ENCODE results near the gene CREB5.

CREB5 gene

DNA sequence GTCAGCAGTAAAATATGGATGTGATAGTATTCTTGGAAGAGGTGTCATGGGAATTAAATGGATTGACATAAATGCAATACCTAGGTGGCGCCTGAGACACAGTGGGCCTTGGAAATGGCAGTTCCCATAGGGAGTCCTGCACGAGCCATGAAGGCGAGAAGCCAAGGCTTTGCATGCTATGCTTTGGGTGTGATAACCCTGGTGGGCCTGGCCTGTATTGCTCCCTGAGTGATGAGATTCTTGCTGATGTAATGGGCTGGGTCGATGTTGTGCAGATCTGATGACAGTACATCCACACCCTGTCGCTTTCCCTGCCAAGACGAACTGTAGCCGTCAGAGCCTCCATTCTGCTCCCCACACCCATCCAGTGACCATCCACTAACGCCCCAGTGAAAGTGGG is 46.4 kb downstream of the CREB5 start:
- DNase-seq (ENCODE audit: low read depth, low spot score): no peak
- WGBS (ENCODE audit: insufficient coverage, insufficient read length): no CpG with 5 or more reads among the region's 8 CpGs
- no peak overlapping the region for H3K27ac ChIP-seq (ENCODE audit: low read length)
- no peaks in the 10 kb centered on the region for H3K9me3 ChIP-seq (ENCODE audit: control insufficient read depth, insufficient read depth, low read length)
- H3K4me3 ChIP-seq (ENCODE audit: low read length): no peak overlapping the region
- no peaks in the 10 kb centered on the region for H3K27me3 ChIP-seq (ENCODE audit: control insufficient read depth, insufficient read depth, low read length)
- H3K36me3 ChIP-seq (ENCODE audit: control insufficient read depth, insufficient read depth, low read length): no peaks in the 10 kb centered on the region
- no peaks in the 10 kb centered on the region for H3K4me1 ChIP-seq (ENCODE audit: control insufficient read depth, insufficient read depth, low read length)

DNA sequence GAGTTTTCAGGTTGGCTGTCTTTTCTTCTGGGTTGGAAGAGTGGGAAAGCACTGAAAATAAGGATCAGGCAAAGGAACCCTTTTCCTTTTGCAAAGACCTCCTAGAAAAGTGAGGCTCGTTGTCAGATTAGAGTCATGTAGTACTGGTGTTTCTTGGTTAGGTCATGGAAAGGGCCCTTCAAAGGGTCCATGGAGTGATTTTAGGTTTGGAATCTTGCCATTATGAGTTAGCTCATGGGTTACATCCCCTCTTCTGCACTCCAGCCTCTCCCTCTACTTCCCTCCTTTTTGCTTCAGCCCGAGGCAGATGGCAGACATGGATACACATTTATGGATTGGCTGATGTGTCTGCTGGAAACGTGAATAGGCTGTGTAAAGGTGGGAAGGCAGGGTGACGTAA is 47.0 kb downstream of the CREB5 start:
- no CpG with 5 or more reads among the region's 4 CpGs for WGBS (ENCODE audit: insufficient coverage, insufficient read length)
- DNase-seq (ENCODE audit: low read depth, low spot score): no peak
- no peaks in the 10 kb centered on the region for H3K9me3 ChIP-seq (ENCODE audit: control insufficient read depth, insufficient read depth, low read length)
- no peaks in the 10 kb centered on the region for H3K27me3 ChIP-seq (ENCODE audit: control insufficient read depth, insufficient read depth, low read length)
- no peak overlapping the region for H3K27ac ChIP-seq (ENCODE audit: low read length)
- H3K36me3 ChIP-seq (ENCODE audit: control insufficient read depth, insufficient read depth, low read length): no peaks in the 10 kb centered on the region
- no peaks in the 10 kb centered on the region for H3K4me1 ChIP-seq (ENCODE audit: control insufficient read depth, insufficient read depth, low read length)
- H3K4me3 ChIP-seq (ENCODE audit: low read length): no peak overlapping the region

DNA sequence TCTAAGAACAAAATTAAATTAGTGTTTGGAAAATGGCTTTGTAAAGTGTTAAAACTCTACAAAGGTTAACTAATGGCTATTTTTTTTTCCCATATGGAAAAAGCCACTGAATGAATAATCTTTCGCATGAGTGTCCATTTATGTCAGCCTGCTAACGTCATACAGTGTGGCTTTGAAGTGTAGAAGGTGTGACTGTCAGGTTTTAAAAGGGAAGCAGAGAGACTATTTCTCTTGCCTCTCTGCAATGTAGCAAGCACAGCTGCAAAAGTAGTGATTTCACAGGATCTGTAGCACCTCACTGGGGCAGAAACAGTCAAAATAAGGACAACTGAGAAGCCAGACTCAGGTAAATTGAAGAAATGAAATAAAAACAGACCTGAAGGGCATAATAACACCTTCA is 53.4 kb downstream of the CREB5 start:
- Histone ChIP-seq H3K4me1 (ENCODE audit: control insufficient read depth, insufficient read depth, low read length) (no peaks in the 10 kb centered on the region), H3K4me3 (ENCODE audit: low read length) (no peak overlapping the region), H3K27me3 (ENCODE audit: control insufficient read depth, insufficient read depth, low read length) (no peaks in the 10 kb centered on the region), H3K27ac (ENCODE audit: low read length) (no peak overlapping the region), H3K9me3 (ENCODE audit: control insufficient read depth, insufficient read depth, low read length) (no peaks in the 10 kb centered on the region), H3K36me3 (ENCODE audit: control insufficient read depth, insufficient read depth, low read length) (no peaks in the 10 kb centered on the region)
- no peak for DNase-seq (ENCODE audit: low read depth, low spot score)
- no CpG with 5 or more reads among the region's 2 CpGs for WGBS (ENCODE audit: insufficient coverage, insufficient read length)

DNA sequence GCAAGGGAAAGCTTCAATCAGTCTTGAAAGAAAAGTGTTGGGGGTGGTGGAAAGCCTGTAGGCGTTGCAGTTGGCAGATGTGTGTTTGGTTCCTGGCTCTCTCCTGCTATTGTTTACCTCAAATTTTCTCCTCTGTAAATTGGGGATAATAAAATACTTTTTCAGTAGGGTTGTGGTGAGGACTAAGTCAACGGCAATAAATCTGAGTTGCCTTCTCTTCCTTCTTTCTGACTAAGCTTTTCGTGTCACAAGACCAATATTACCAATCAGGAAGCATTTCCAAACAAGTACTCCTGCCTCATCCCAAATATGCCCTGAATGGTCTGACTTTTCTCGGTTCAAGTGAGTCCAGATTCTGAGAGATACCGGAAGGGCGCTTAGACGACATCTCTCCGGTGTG is 54.0 kb downstream of the CREB5 start:
- H3K36me3 ChIP-seq (ENCODE audit: control insufficient read depth, insufficient read depth, low read length): no peaks in the 10 kb centered on the region
- no peaks in the 10 kb centered on the region for H3K9me3 ChIP-seq (ENCODE audit: control insufficient read depth, insufficient read depth, low read length)
- no peaks in the 10 kb centered on the region for H3K4me1 ChIP-seq (ENCODE audit: control insufficient read depth, insufficient read depth, low read length)
- H3K27me3 ChIP-seq (ENCODE audit: control insufficient read depth, insufficient read depth, low read length): no peaks in the 10 kb centered on the region
- whole genome bisulfite sequencing (ENCODE audit: insufficient coverage, insufficient read length): no CpG with 5 or more reads among the region's 8 CpGs
- DNase-seq (ENCODE audit: low read depth, low spot score): no peak
- no peak overlapping the region for H3K4me3 ChIP-seq (ENCODE audit: low read length)
- no peak overlapping the region for H3K27ac ChIP-seq (ENCODE audit: low read length)

DNA sequence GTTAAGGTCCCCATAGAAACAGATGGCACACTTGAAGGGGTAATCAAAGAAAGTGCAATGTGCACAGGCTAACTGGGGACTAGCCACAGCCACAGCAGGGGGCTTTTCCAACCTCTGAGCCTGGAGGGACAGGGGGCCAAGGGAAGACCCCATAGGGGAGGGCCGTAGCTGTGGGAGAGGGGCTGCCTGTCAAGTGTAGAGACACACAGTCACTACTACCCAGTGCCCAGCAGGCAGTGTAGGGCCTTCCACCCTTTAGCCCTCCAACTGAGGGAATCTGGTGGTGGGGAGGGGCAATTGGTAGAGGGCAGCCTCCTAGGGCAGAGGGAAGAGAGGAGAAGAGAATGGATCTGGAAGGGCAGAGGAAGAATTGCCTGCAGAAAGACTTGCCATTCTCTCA is 54.6 kb downstream of the CREB5 start:
- Histone ChIP-seq H3K4me3 (ENCODE audit: low read length) (no peak overlapping the region), H3K4me1 (ENCODE audit: control insufficient read depth, insufficient read depth, low read length) (no peaks in the 10 kb centered on the region), H3K27me3 (ENCODE audit: control insufficient read depth, insufficient read depth, low read length) (no peaks in the 10 kb centered on the region), H3K36me3 (ENCODE audit: control insufficient read depth, insufficient read depth, low read length) (no peaks in the 10 kb centered on the region), H3K9me3 (ENCODE audit: control insufficient read depth, insufficient read depth, low read length) (no peaks in the 10 kb centered on the region), H3K27ac (ENCODE audit: low read length) (no peak overlapping the region)
- no CpG with 5 or more reads among the region's 1 CpG for WGBS (ENCODE audit: insufficient coverage, insufficient read length)
- DNase-seq (ENCODE audit: low read depth, low spot score): no peak

DNA sequence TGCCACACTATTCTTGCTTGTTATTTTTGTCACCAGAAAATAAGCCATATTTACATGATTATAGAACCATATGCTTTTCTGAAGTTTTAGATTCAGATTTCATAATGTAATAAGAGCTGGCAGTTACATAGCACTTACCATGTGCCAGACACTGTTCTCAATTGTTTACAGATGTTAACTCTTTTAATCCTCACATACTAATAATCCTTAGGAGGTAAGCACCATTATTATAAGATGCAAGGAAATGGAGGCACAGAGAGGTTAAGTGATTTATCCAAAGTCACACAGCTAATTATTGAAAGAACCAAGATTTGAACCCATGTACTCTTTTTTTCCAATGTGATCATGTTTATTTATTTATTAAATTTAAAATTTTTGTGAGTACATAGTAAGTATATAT is 57.2 kb downstream of the CREB5 start:
- Histone ChIP-seq H3K4me1 (ENCODE audit: control insufficient read depth, insufficient read depth, low read length) (no peaks in the 10 kb centered on the region), H3K27me3 (ENCODE audit: control insufficient read depth, insufficient read depth, low read length) (no peaks in the 10 kb centered on the region), H3K4me3 (ENCODE audit: low read length) (no peak overlapping the region), H3K36me3 (ENCODE audit: control insufficient read depth, insufficient read depth, low read length) (no peaks in the 10 kb centered on the region), H3K27ac (ENCODE audit: low read length) (no peak overlapping the region), H3K9me3 (ENCODE audit: control insufficient read depth, insufficient read depth, low read length) (no peaks in the 10 kb centered on the region)
- DNase-seq (ENCODE audit: low read depth, low spot score): no peak

DNA sequence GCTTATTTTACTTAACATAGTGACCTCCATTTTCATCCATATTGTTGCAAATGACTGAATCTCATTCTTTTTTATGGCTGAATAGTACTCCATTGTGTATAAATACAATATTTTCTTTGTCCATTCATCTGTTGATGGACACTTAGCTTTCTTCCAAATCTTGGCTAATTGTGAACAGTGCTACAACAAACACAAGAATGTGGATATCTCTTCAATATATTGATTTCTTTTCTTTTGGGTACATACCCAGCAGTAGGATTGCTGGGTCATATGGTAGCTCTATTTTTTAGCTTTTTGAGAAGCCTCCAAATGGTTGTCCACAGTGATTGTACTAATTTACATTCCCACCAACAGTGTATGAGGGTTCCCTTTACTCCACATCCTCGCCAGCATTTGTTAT is 58.0 kb downstream of the CREB5 start:
- H3K36me3 ChIP-seq (ENCODE audit: control insufficient read depth, insufficient read depth, low read length): no peaks in the 10 kb centered on the region
- no CpG with 5 or more reads among the region's 1 CpG for WGBS (ENCODE audit: insufficient coverage, insufficient read length)

DNA sequence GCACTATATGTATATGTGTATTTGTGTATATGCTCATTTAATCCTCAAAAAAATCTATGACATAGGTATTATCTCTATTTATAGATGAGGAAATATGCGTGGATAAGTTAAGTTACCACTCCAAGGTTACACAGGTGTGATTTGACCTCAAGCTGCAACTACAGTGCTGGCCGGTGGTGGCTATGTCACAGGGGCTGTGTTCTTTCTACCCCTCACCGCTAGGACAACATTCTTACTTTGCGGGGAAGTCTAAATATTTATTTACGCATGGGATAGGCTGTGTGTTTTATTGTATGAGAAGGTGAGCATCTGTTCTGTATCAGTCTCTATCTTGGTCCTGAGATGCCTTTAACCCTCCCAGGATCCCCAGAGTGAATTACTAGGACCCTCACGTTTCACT is 60.0 kb downstream of the CREB5 start:
- Histone ChIP-seq H3K9me3 (ENCODE audit: control insufficient read depth, insufficient read depth, low read length) (no peaks in the 10 kb centered on the region), H3K27me3 (ENCODE audit: control insufficient read depth, insufficient read depth, low read length) (no peaks in the 10 kb centered on the region), H3K4me3 (ENCODE audit: low read length) (no peak overlapping the region), H3K27ac (ENCODE audit: low read length) (no peak overlapping the region), H3K4me1 (ENCODE audit: control insufficient read depth, insufficient read depth, low read length) (no peaks in the 10 kb centered on the region), H3K36me3 (ENCODE audit: control insufficient read depth, insufficient read depth, low read length) (no peaks in the 10 kb centered on the region)
- DNase-seq (ENCODE audit: low read depth, low spot score): no peak
- WGBS (ENCODE audit: insufficient coverage, insufficient read length): no CpG with 5 or more reads among the region's 6 CpGs

More for the DNA sequence above, 58.0 kb downstream of the CREB5 start:
- no peaks in the 10 kb centered on the region for H3K4me1 ChIP-seq (ENCODE audit: control insufficient read depth, insufficient read depth, low read length)
- H3K9me3 ChIP-seq (ENCODE audit: control insufficient read depth, insufficient read depth, low read length): no peaks in the 10 kb centered on the region
- no peak overlapping the region for H3K27ac ChIP-seq (ENCODE audit: low read length)
- no peak overlapping the region for H3K4me3 ChIP-seq (ENCODE audit: low read length)
- no peaks in the 10 kb centered on the region for H3K27me3 ChIP-seq (ENCODE audit: control insufficient read depth, insufficient read depth, low read length)
- DNase-seq (ENCODE audit: low read depth, low spot score): no peak

DNA sequence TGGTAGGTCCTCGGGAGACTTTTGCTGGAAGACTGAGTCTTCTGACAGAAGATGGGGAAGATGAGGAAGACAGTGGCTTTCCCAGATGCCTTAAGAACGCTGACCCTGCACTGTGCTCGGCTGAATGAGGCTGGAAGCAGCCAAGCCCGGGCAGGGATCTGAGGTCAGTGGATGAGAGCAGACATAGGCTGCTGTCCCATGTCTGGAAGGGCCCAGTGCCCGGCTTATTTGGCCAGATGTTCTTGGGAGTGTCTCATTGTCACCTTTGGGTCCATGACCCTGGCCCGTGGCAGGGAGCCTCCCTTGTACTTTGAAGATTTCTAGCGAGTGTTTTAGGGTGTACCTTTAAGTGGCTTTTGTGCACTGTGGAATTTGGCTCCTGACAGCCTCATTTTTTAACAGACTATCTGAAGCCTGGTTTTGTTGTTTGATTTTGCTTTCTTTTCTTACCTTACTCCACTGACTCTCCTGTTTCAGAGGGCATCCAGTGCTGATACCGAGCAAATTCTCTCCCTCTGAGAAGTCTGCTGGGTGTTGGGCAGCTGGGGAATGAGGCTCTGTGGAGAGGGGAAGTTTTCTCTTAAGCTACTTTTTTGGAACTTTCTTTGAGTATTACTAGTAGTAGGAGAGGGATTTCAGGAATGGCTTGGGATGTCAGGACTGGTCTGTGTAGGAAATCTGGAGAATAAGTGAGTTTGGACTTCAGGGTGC is 61.4 kb downstream of the CREB5 start:
- H3K4me3 ChIP-seq (ENCODE audit: low read length): no peak overlapping the region
- no peaks in the 10 kb centered on the region for H3K4me1 ChIP-seq (ENCODE audit: control insufficient read depth, insufficient read depth, low read length)
- DNase-seq (ENCODE audit: low read depth, low spot score): no peak
- WGBS (ENCODE audit: insufficient coverage, insufficient read length): no CpG with 5 or more reads among the region's 8 CpGs
- no peaks in the 10 kb centered on the region for H3K36me3 ChIP-seq (ENCODE audit: control insufficient read depth, insufficient read depth, low read length)
- no peak overlapping the region for H3K27ac ChIP-seq (ENCODE audit: low read length)
- H3K27me3 ChIP-seq (ENCODE audit: control insufficient read depth, insufficient read depth, low read length): no peaks in the 10 kb centered on the region
- H3K9me3 ChIP-seq (ENCODE audit: control insufficient read depth, insufficient read depth, low read length): no peaks in the 10 kb centered on the region

DNA sequence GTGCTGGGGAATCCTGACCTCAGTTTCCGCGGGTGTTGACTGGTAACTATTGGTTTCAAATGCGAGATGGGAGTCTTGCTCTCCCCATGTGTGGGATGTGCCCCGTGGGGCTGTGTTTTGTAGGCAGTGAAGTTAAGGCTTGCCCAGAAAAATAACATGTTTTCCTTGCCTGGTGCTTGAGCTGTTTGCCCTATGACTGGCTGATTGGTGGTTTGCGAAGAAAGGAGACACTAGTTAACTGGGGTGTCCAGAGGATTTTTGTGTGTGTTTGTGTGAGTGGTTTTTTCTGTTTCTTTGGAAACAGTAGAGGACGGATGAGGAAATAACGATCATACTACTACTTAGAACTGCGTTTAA is 61.9 kb downstream of the CREB5 start:
- no CpG with 5 or more reads among the region's 8 CpGs for WGBS (ENCODE audit: insufficient coverage, insufficient read length)
- Histone ChIP-seq H3K27me3 (ENCODE audit: control insufficient read depth, insufficient read depth, low read length) (no peaks in the 10 kb centered on the region), H3K27ac (ENCODE audit: low read length) (no peak overlapping the region), H3K36me3 (ENCODE audit: control insufficient read depth, insufficient read depth, low read length) (no peaks in the 10 kb centered on the region), H3K4me1 (ENCODE audit: control insufficient read depth, insufficient read depth, low read length) (no peaks in the 10 kb centered on the region), H3K4me3 (ENCODE audit: low read length) (no peak overlapping the region), H3K9me3 (ENCODE audit: control insufficient read depth, insufficient read depth, low read length) (no peaks in the 10 kb centered on the region)
- no peak for DNase-seq (ENCODE audit: low read depth, low spot score)

DNA sequence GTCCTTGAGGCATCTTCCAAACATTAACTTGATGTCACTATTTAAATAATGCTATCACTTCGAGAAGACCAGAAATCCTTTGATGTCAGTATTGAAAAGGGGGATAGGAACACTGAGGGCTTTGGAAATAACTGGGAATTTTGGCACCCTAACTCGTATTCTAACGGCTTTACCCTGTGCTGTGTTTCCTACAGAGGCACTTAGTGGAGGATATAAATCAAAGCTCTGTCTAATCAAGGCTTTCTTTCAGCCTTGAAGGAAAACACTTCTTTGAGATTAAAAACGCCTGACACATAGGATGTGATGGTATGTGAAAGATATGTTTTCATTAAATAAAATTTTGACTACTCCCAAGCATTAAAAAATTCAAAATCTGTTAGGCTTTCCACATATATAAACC is 62.3 kb downstream of the CREB5 start:
- H3K4me1 ChIP-seq (ENCODE audit: control insufficient read depth, insufficient read depth, low read length): no peaks in the 10 kb centered on the region
- H3K4me3 ChIP-seq (ENCODE audit: low read length): no peak overlapping the region
- no peaks in the 10 kb centered on the region for H3K9me3 ChIP-seq (ENCODE audit: control insufficient read depth, insufficient read depth, low read length)
- H3K27me3 ChIP-seq (ENCODE audit: control insufficient read depth, insufficient read depth, low read length): no peaks in the 10 kb centered on the region
- H3K27ac ChIP-seq (ENCODE audit: low read length): no peak overlapping the region
- WGBS (ENCODE audit: insufficient coverage, insufficient read length): no CpG with 5 or more reads among the region's 4 CpGs
- no peaks in the 10 kb centered on the region for H3K36me3 ChIP-seq (ENCODE audit: control insufficient read depth, insufficient read depth, low read length)
- DNase-seq (ENCODE audit: low read depth, low spot score): no peak

Data from iPS DF 6.9 (cell line).